Suprapubic skin (tissue), 4 donors: ENCODE measurements around the gene MCF2L. TPM values are rescaled to one million over a fixed set of nuclear protein-coding genes. Genes with fewer than 3 reads are reported as not detected.
A peak's percentile ranks its signal among the peaks of the same experiment; 100 is the strongest.

Experiments used
- DNase-seq, 2 donors: peaks; one replicate each; pipeline ENCODE4 v3.0.0-alpha.2; 2019; ENCODE audit warnings: low spot score in 2 of 2
- H3K27ac ChIP-seq: fragments of 200-600 bp; sonication (generic); one replicate; pipeline ENCODE4 v1.5.1; 2019
- H3K27me3 ChIP-seq: fragments of 200-600 bp; sonication (generic); one replicate; pipeline ENCODE4 v1.5.1; 2019
- H3K36me3 ChIP-seq: fragments of 200-600 bp; sonication (generic); one replicate; pipeline ENCODE4 v1.5.1; 2019
- H3K4me1 ChIP-seq: fragments of 200-600 bp; sonication (generic); one replicate; pipeline ENCODE4 v1.5.1; 2019
- H3K4me3 ChIP-seq: fragments of 200-600 bp; sonication (generic); one replicate; pipeline ENCODE4 v1.5.1; 2019; ENCODE audit warnings: mild to moderate bottlenecking
- H3K9me3 ChIP-seq: fragments of 200-600 bp; sonication (generic); one replicate; pipeline ENCODE4 v1.5.1; 2019
- CTCF ChIP-seq, 2 donors: fragments of 200-600 bp in 1 of 2; fragments of 450-650 bp in 1 of 2; sonication (generic) in 1 of 2; IDR thresholded peaks; one replicate each; pipeline ENCODE4 v1.5.1; 2016 to 2019; ENCODE audit warnings: antibody characterized with exemption in 2 of 2, mild to moderate bottlenecking in 1 of 2, moderate library complexity in 1 of 2
- EP300 ChIP-seq: sonication (generic); formaldehyde crosslinking; IDR thresholded peaks from one replicate; pipeline ENCODE4 v1.6.1; 2017; ENCODE audit warnings: antibody characterized with exemption
- POLR2A ChIP-seq, 2 donors: fragments of 450-650 bp; IDR thresholded peaks; one replicate each; pipeline ENCODE4 v1.6.1; 2017; ENCODE audit warnings: antibody characterized with exemption in 2 of 2, mild to moderate bottlenecking in 2 of 2, moderate library complexity in 2 of 2
- POLR2AphosphoS5 ChIP-seq, 3 donors: sonication (generic); formaldehyde crosslinking; IDR thresholded peaks; one replicate each; pipeline ENCODE4 v1.6.1; 2017; ENCODE audit warnings: antibody characterized with exemption in 3 of 3
- WGBS: methylation state at CpG from one replicate; pipeline ENCODE4 v1.1.5; 2018; 5-methylcytosine and 5-hydroxymethylcytosine counted together
- total RNA-seq, 4 donors: library from RNA; depleted of rRNA; stranded (reverse); fragments of >200 nt; gene quantifications; one replicate each; pipeline ENCODE4 v1.1.0, GENCODE V29; 2016

MCF2L gene
- total RNA-seq, 4 donors from 2014 or later = 25.4 to 144 (median 50.0) TPM

GRCh38 chr13:113018676-113019465 is 49.9 kb downstream of the MCF2L start:
- Histone ChIP-seq H3K9me3 (no peaks in the 10 kb centered on the region), H3K36me3 (no peaks in the 10 kb centered on the region), H3K4me3 (no peak overlapping the region), H3K27me3 (peaks cover 8% of the 10 kb centered on the region), H3K4me1 (peaks cover 43% of the 10 kb centered on the region), H3K27ac (no peak overlapping the region)
- TF ChIP-seq CTCF (IDR thresholded peaks at IDR 0.05) = no peak
- TF ChIP-seq POLR2AphosphoS5 (IDR thresholded peaks at IDR 0.05) = no peak
- TF ChIP-seq POLR2A (IDR thresholded peaks at IDR 0.05) = no peak
- TF ChIP-seq EP300 = no peak
- DNase-seq = no peak
- 79% methylated on average over 29 of the region's 33 CpGs for WGBS

- TF ChIP-seq POLR2AphosphoS5 (IDR thresholded peaks at IDR 0.05) (no peak), CTCF (IDR thresholded peaks at IDR 0.05) (no peak), POLR2A (IDR thresholded peaks at IDR 0.05) (no peak), EP300 (no peak)
- no peak overlapping the region for H3K27ac ChIP-seq
- WGBS = 87% methylated on average over 17 of the region's 17 CpGs
Measured at GRCh38 chr13:113020323-113021080, 51.5 kb downstream of the MCF2L start.

GRCh38 chr13:113021391-113021790 is 52.4 kb downstream of the MCF2L start:
- TF ChIP-seq POLR2AphosphoS5 (IDR thresholded peaks at IDR 0.05) = no peak
- TF ChIP-seq POLR2A (IDR thresholded peaks at IDR 0.05) = no peak
- no peak for TF ChIP-seq CTCF (IDR thresholded peaks at IDR 0.05)
- TF ChIP-seq EP300 = no peak
- H3K27ac ChIP-seq = no peak overlapping the region
- no peak overlapping the region for H3K4me3 ChIP-seq
- H3K4me1 ChIP-seq = peaks cover 30% of the 10 kb centered on the region
- H3K36me3 ChIP-seq = no peaks in the 10 kb centered on the region
- peaks cover 7% of the 10 kb centered on the region for H3K27me3 ChIP-seq
- DNase-seq = no peak
- WGBS = 95% methylated on average over 6 of the region's 14 CpGs
- no peaks in the 10 kb centered on the region for H3K9me3 ChIP-seq

More at GRCh38 chr13:113020323-113021080, 51.5 kb downstream of the MCF2L start:
- no peak for DNase-seq
- peaks cover 8% of the 10 kb centered on the region for H3K27me3 ChIP-seq
- no peaks in the 10 kb centered on the region for H3K36me3 ChIP-seq
- no peaks in the 10 kb centered on the region for H3K9me3 ChIP-seq
- peaks cover 30% of the 10 kb centered on the region for H3K4me1 ChIP-seq
- H3K4me3 ChIP-seq = no peak overlapping the region

DNA sequence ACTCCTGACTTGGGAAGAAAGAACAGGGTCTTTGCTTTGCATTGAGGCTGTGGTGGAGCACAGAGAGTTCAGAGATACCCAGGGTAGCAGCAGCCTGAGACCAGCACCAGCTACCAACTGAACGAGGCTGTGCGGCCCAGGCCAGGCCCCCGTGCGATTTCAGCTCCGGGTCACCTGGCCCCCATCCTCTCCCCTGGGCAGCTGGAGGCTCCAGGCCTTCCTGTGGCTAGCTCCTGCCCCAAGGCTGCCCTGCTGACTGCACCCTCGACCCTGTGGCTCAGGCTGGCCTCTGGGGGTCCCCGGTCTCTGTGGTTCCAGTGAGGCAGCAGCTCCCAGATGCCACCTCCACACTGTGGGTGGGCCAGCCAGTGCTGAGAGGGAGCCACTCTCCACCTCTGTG is 52.8 kb downstream of the MCF2L start:
- H3K27ac ChIP-seq = peak overlapping the region; percentile 77
- peaks cover 3% of the 10 kb centered on the region for H3K27me3 ChIP-seq
- peaks cover 30% of the 10 kb centered on the region for H3K4me1 ChIP-seq
- no peak overlapping the region for H3K4me3 ChIP-seq
- no peaks in the 10 kb centered on the region for H3K36me3 ChIP-seq
- H3K9me3 ChIP-seq = no peaks in the 10 kb centered on the region
- TF ChIP-seq POLR2AphosphoS5 (IDR thresholded peaks at IDR 0.05) (no peak), CTCF (IDR thresholded peaks at IDR 0.05) (no peak), EP300 (no peak), POLR2A (IDR thresholded peaks at IDR 0.05) (no peak)
- WGBS = 96% methylated on average over 7 of the region's 7 CpGs
- no peak for DNase-seq

GRCh38 chr13:113022391-113022744 is 53.4 kb downstream of the MCF2L start:
- H3K27ac ChIP-seq = peak overlapping the region; percentile 77
- TF ChIP-seq EP300 = no peak
- TF ChIP-seq POLR2A (IDR thresholded peaks at IDR 0.05) = no peak
- no peak for TF ChIP-seq CTCF (IDR thresholded peaks at IDR 0.05)
- no peak for TF ChIP-seq POLR2AphosphoS5 (IDR thresholded peaks at IDR 0.05)
- 52% methylated on average over 21 of the region's 23 CpGs for WGBS
- peak overlapping the region; percentile 26 for H3K4me3 ChIP-seq
- no peak for DNase-seq
- peaks cover 28% of the 10 kb centered on the region for H3K4me1 ChIP-seq
- H3K9me3 ChIP-seq = no peaks in the 10 kb centered on the region
- H3K36me3 ChIP-seq = no peaks in the 10 kb centered on the region
- peaks cover 2% of the 10 kb centered on the region for H3K27me3 ChIP-seq
